K562 (cell line): Measurements from ENCODE around the gene KIF15. TPM values are rescaled to one million over a fixed set of nuclear protein-coding genes. Genes with fewer than 3 reads are reported as not detected.

Source experiments
- ATF6 ChIP-seq: sonication (generic); formaldehyde crosslinking; IDR thresholded peaks from 2 replicates; pipeline ENCODE4 v1.4.0; 2020; ENCODE audit warnings: mild to moderate bottlenecking, missing genetic modification reagents
- CBX3 ChIP-seq, 2 experiments: IDR thresholded peaks; 1 replicate in 1 of 2; 2 replicates in 1 of 2; pipeline ENCODE4 v1.6.1; 2012; ENCODE audit warnings: inconsistent platforms in 2 of 2, low read length in 2 of 2, borderline replicate concordance in 1 of 2, control low read depth in 1 of 2
- ELF1 ChIP-seq: fragments of 200-800 bp; sonication (Bioruptor generic); IDR thresholded peaks from 2 replicates; pipeline ENCODE4 v1.6.1; 2016; ENCODE audit warnings: missing genetic modification characterization, missing compliant biosample characterization
- FUS ChIP-seq: fragments of 200-400 bp; formaldehyde crosslinking; optimal IDR thresholded peaks from 2 replicates; pipeline ENCODE3; 2017; ENCODE audit warnings: low read depth, low read length
- HEY1 ChIP-seq: fragments of 250-450 bp; sonication (Bioruptor Pico); IDR thresholded peaks from 2 replicates; pipeline ENCODE4 v1.5.0; 2020; ENCODE audit warnings: mild to moderate bottlenecking, moderate library complexity, borderline replicate concordance
- IRF1 ChIP-seq: sonication (generic); formaldehyde crosslinking; IDR thresholded peaks from 2 replicates; pipeline ENCODE4 v1.8.0; 2022; ENCODE audit warnings: missing genetic modification reagents, mild to moderate bottlenecking, borderline replicate concordance
- MAFF ChIP-seq: IDR thresholded peaks from 2 replicates; pipeline ENCODE4 v1.6.1; 2012; ENCODE audit warnings: low read length, improper control_type of control experiment
- MEIS2 ChIP-seq: fragments of 450-650 bp; IDR thresholded peaks from 2 replicates; pipeline ENCODE4 v1.6.1; 2014; ENCODE audit warnings: mild to moderate bottlenecking; ENCODE audit not compliant: partially characterized antibody
- NR4A1 ChIP-seq, 2 experiments: fragments of 250-450 bp in 1 of 2; fragments of 450-650 bp in 1 of 2; sonication (Bioruptor Pico) in 1 of 2; IDR thresholded peaks; 2 replicates each; pipeline versions ENCODE4 v1.4.0 to v1.6.1; 2016 to 2020; ENCODE audit warnings: mild to moderate bottlenecking in 2 of 2, missing compliant biosample characterization in 1 of 2, missing genetic modification characterization in 1 of 2, moderate library complexity in 1 of 2
- PKNOX1 ChIP-seq: fragments of 450-650 bp; IDR thresholded peaks from 2 replicates; pipeline ENCODE4 v1.6.1; 2016
- TSHZ1 ChIP-seq: fragments of 250-450 bp; sonication (Bioruptor Pico); IDR thresholded peaks from 2 replicates; pipeline ENCODE4 v1.4.0; 2020; ENCODE audit warnings: mild to moderate bottlenecking, moderate library complexity
- ZNF197 ChIP-seq: fragments of 200-800 bp; sonication (Bioruptor generic); IDR thresholded peaks from 2 replicates; pipeline ENCODE4 v1.6.1; 2016; ENCODE audit warnings: low read depth, missing genetic modification characterization, missing compliant biosample characterization
- ZNF655 ChIP-seq: fragments of 250-450 bp; sonication (Bioruptor Pico); IDR thresholded peaks from 2 replicates; pipeline ENCODE4 v1.5.0; 2021
- ZNF778 ChIP-seq: fragments of 450-650 bp; formaldehyde crosslinking; IDR thresholded peaks from 2 replicates; pipeline ENCODE4 v1.4.0; 2020; ENCODE audit warnings: mild to moderate bottlenecking, moderate library complexity
- ZNF79 ChIP-seq: fragments of 250-450 bp; sonication (Bioruptor Pico); IDR thresholded peaks from 2 replicates; pipeline ENCODE4 v1.4.0; 2020; ENCODE audit warnings: low read depth, mild to moderate bottlenecking, moderate library complexity
- polyA plus RNA-seq, 8 experiments: library from polyadenylated mRNA; depleted of rRNA in 4 of 8; stranded (reverse) in 5 of 8; unstranded in 3 of 8; fragments of >200 nt; fragmentation: Nextera tagmentation in 2 of 8; fragmentation: Illumina TruSeq in 1 of 8; extraction: Ambion mirVana in 2 of 8; extraction: Trizol in 1 of 8; gene quantifications; 2 replicates each; pipeline versions ENCODE4 v1.2.1 to v1.2.3, GENCODE V29; 2011 to 2014; ENCODE audit warnings: inconsistent platforms in 1 of 8, missing spikeins in 1 of 8
- total RNA-seq, 7 experiments: library from RNA; depleted of rRNA in 6 of 7; stranded (reverse); fragments of >200 nt in 6 of 7; fragmentation: Illumina TruSeq in 2 of 7; extraction: Trizol in 2 of 7; gene quantifications; 2 replicates each; pipeline versions ENCODE4 v1.2.1 to v1.2.3, GENCODE V29; 2011 to 2021; ENCODE audit warnings: low replicate concordance in 1 of 7
- TF ChIP-seq, protein P1 (sequence below): fragments of 250-450 bp; sonication (Bioruptor Pico); IDR thresholded peaks from 2 replicates; pipeline ENCODE4 v1.8.0; 2022; ENCODE audit warnings: inconsistent platforms, mild to moderate bottlenecking, moderate library complexity, borderline replicate concordance

The KIF15 gene
- total and polyA plus RNA-seq, 9 of the 15 experiments (the other 6 are each of a cell fraction or from before 2014, with no cell fraction given): 9.0 to 45.9 (median 26.0) TPM

GRCh38 chr3:44729384-44729910 is 32.1 kb upstream of the KIF15 start, which contains the start of gene ZNF501 (continued):
- TF ChIP-seq CBX3 (IDR thresholded peaks at IDR 0.05; ENCODE audit: borderline replicate concordance in 1 of 2, low read length in 2 of 2): peak in 1 of 2 experiments; percentile 86; a peak in 2 of 3 replicates
- no peak for TF ChIP-seq ZNF778 (CRISPR knock-in tag)
- no peak for TF ChIP-seq ZNF197 (CRISPR knock-in tag)
- TF ChIP-seq ATF6 (CRISPR knock-in tag): no peak
- no peak for TF ChIP-seq FUS
- TF ChIP-seq PKNOX1: no peak
- TF ChIP-seq TSHZ1: no peak
- TF ChIP-seq, protein P1, sequence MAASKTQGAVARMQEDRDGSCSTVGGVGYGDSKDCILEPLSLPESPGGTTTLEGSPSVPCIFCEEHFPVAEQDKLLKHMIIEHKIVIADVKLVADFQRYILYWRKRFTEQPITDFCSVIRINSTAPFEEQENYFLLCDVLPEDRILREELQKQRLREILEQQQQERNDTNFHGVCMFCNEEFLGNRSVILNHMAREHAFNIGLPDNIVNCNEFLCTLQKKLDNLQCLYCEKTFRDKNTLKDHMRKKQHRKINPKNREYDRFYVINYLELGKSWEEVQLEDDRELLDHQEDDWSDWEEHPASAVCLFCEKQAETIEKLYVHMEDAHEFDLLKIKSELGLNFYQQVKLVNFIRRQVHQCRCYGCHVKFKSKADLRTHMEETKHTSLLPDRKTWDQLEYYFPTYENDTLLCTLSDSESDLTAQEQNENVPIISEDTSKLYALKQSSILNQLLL: no peak
- TF ChIP-seq ZNF655 (CRISPR knock-in tag): no peak
- no peak for TF ChIP-seq ZNF79 (CRISPR knock-in tag)
- no peak for TF ChIP-seq HEY1 (CRISPR knock-in tag)
- peak; percentile 72 for TF ChIP-seq ELF1
- no peak for TF ChIP-seq MEIS2
- TF ChIP-seq IRF1 (CRISPR knock-in tag): no peak
- no peak for TF ChIP-seq MAFF
- 0 out of 2 replicates have a peak, but pooled peaks have one; percentile 42 for TF ChIP-seq NR4A1 (CRISPR knock-in tag; IDR thresholded peaks at IDR 0.05)
- TF ChIP-seq NR4A1 (tag; IDR thresholded peaks at IDR 0.05): no peak
